H9 (cell line): ENCODE measurements around the gene VMAC. TPM values are rescaled to one million over a fixed set of nuclear protein-coding genes. Genes with fewer than 3 reads are reported as not detected.

Experiments used
- DNase-seq: peaks from one replicate; pipeline ENCODE4 v3.0.0-alpha.2; 2017
- H2AFZ ChIP-seq: one replicate; pipeline ENCODE4 v1.6.1; 2013; ENCODE audit warnings: mild to moderate bottlenecking, low read length, control low read depth, moderate library complexity
- H2AK5ac ChIP-seq: 2 replicates; pipeline ENCODE4 v1.6.1; 2013; ENCODE audit warnings: low read length, control low read depth, mixed read lengths; ENCODE audit not compliant: insufficient read length
- H2BK120ac ChIP-seq: one replicate; pipeline ENCODE4 v1.6.1; 2013; ENCODE audit warnings: low read depth, mild to moderate bottlenecking, low read length, control low read depth, inconsistent platforms; ENCODE audit not compliant: poor library complexity, severe bottlenecking
- H2BK12ac ChIP-seq: 2 replicates; pipeline ENCODE4 v1.6.1; 2013; ENCODE audit warnings: low read length, control low read depth, mixed read lengths, low read depth; ENCODE audit not compliant: insufficient read length
- H2BK15ac ChIP-seq: 2 replicates; pipeline ENCODE4 v1.6.1; 2013; ENCODE audit warnings: low read depth, low read length, control low read depth
- H2BK20ac ChIP-seq: one replicate; pipeline ENCODE4 v1.6.1; 2013; ENCODE audit warnings: low read depth, mild to moderate bottlenecking, low read length, control low read depth, inconsistent platforms; ENCODE audit not compliant: poor library complexity, severe bottlenecking
- H2BK5ac ChIP-seq: 2 replicates; pipeline ENCODE4 v1.6.1; 2013; ENCODE audit warnings: low read length, control low read depth, mixed read lengths; ENCODE audit not compliant: insufficient read length
- H3K14ac ChIP-seq: 2 replicates; pipeline ENCODE4 v1.6.1; 2013; ENCODE audit warnings: low read length, control low read depth; ENCODE audit not compliant: insufficient read depth
- H3K18ac ChIP-seq: 2 replicates; pipeline ENCODE4 v1.6.1; 2013; ENCODE audit warnings: low read depth, mild to moderate bottlenecking, mixed read lengths, low read length, control low read depth; ENCODE audit not compliant: insufficient read length
- H3K23ac ChIP-seq: 2 replicates; pipeline ENCODE4 v1.6.1; 2013; ENCODE audit warnings: low read length, control low read depth, mixed read lengths, low read depth; ENCODE audit not compliant: insufficient read length
- H3K23me2 ChIP-seq: 2 replicates; pipeline ENCODE4 v1.6.1; 2013; ENCODE audit warnings: low read depth, mild to moderate bottlenecking, mixed read lengths, low read length, control low read depth; ENCODE audit not compliant: insufficient read length, poor library complexity, severe bottlenecking
- H3K27ac ChIP-seq: 2 replicates; pipeline ENCODE4 v1.5.1; 2013; ENCODE audit warnings: low read length, control low read depth, mixed read lengths, low read depth; ENCODE audit not compliant: insufficient read length
- H3K27me3 ChIP-seq: 2 replicates; pipeline ENCODE4 v1.6.1; 2013; ENCODE audit warnings: low read length, control low read depth, inconsistent platforms; ENCODE audit not compliant: insufficient read depth
- H3K4ac ChIP-seq: 2 replicates; pipeline ENCODE4 v1.6.1; 2013; ENCODE audit warnings: low read depth, mild to moderate bottlenecking, control low read depth, inconsistent platforms, low read length, moderate library complexity
- H3K4me1 ChIP-seq: 2 replicates; pipeline ENCODE4 v1.6.1; 2013; ENCODE audit warnings: low read length, control low read depth, inconsistent platforms; ENCODE audit not compliant: insufficient read depth
- H3K4me2 ChIP-seq: 2 replicates; pipeline ENCODE4 v1.6.1; 2013; ENCODE audit warnings: low read length, control low read depth, mixed read lengths; ENCODE audit not compliant: insufficient read length, insufficient read depth
- H3K56ac ChIP-seq: 2 replicates; pipeline ENCODE4 v1.6.1; 2013; ENCODE audit warnings: low read depth, mild to moderate bottlenecking, mixed read lengths, low read length, control low read depth; ENCODE audit not compliant: insufficient read length
- H3K79me1 ChIP-seq: 2 replicates; pipeline ENCODE4 v1.6.1; 2013; ENCODE audit warnings: low read depth, mild to moderate bottlenecking, moderate library complexity, low read length, control low read depth, inconsistent platforms; ENCODE audit not compliant: insufficient read depth, poor library complexity, severe bottlenecking
- H3K79me2 ChIP-seq: 2 replicates; pipeline ENCODE4 v1.6.1; 2013; ENCODE audit warnings: low read length, control low read depth, inconsistent platforms; ENCODE audit not compliant: insufficient read depth
- H3K9ac ChIP-seq: 2 replicates; pipeline ENCODE4 v1.6.1; 2013; ENCODE audit warnings: low read length, control low read depth, mixed read lengths; ENCODE audit not compliant: insufficient read length; ENCODE audit errors: extremely low read depth
- H3K9me3 ChIP-seq: one replicate; pipeline ENCODE4 v1.6.1; 2013; ENCODE audit warnings: low read depth, low read length, inconsistent platforms; ENCODE audit not compliant: control insufficient read depth
- H3T11ph ChIP-seq: one replicate; pipeline ENCODE4 v1.6.1; 2013; ENCODE audit warnings: mild to moderate bottlenecking, low read length, control low read depth, inconsistent platforms
- H4K20me1 ChIP-seq: one replicate; pipeline ENCODE4 v1.6.1; 2013; ENCODE audit not compliant: control insufficient read depth, insufficient read length, insufficient read depth
- H4K5ac ChIP-seq: 2 replicates; pipeline ENCODE4 v1.6.1; 2013; ENCODE audit warnings: low read depth, mild to moderate bottlenecking, mixed read lengths, low read length, control low read depth; ENCODE audit not compliant: insufficient read length
- H4K8ac ChIP-seq: replicated peaks from 2 replicates; pipeline ENCODE4 v1.6.1; 2013; ENCODE audit warnings: low read length, control low read depth, mixed read lengths, low read depth; ENCODE audit not compliant: insufficient read length
- H4K91ac ChIP-seq: 2 replicates; pipeline ENCODE4 v1.6.1; 2013; ENCODE audit warnings: low read depth, mild to moderate bottlenecking, moderate library complexity, mixed read lengths, low read length, control low read depth; ENCODE audit not compliant: insufficient read length
- H3K27ac Mint-ChIP-seq, 3 experiments: 2 replicates in 2 of 3; 3 replicates in 1 of 3; pipeline ENCODE4 v1.8.0; 2020 to 2021; ENCODE audit warnings: mixed read lengths in 3 of 3, mild to moderate bottlenecking in 1 of 3, moderate library complexity in 1 of 3
- H3K27me3 Mint-ChIP-seq: 2 replicates; pipeline ENCODE4 v1.8.0; 2021; ENCODE audit warnings: low read depth, mild to moderate bottlenecking, moderate library complexity, mixed read lengths
- H3K36me3 Mint-ChIP-seq, 3 experiments: 2 replicates in 2 of 3; 3 replicates in 1 of 3; pipeline ENCODE4 v1.8.0; 2020 to 2021; ENCODE audit warnings: low read depth in 3 of 3, mixed read lengths in 3 of 3; ENCODE audit not compliant: insufficient read depth in 1 of 3
- H3K4me1 Mint-ChIP-seq, 2 experiments: 2 replicates each; pipeline ENCODE4 v1.8.0; 2020; ENCODE audit warnings: mixed read lengths in 2 of 2
- H3K4me3 Mint-ChIP-seq, 2 experiments: 2 replicates in 1 of 2; 3 replicates in 1 of 2; pipeline ENCODE4 v1.8.0; 2020 to 2021; ENCODE audit warnings: mild to moderate bottlenecking in 2 of 2, mixed read lengths in 2 of 2, moderate library complexity in 1 of 2
- H3K9me3 Mint-ChIP-seq, 2 experiments: 2 replicates in 1 of 2; 3 replicates in 1 of 2; pipeline ENCODE4 v1.8.0; 2020; ENCODE audit warnings: mild to moderate bottlenecking in 2 of 2, mixed read lengths in 2 of 2, moderate library complexity in 1 of 2
- CTCF ChIP-seq: fragments of 200-600 bp; sonication (generic); conservative IDR thresholded peaks from 3 replicates; pipeline ENCODE4 v1.8.0; 2021; ENCODE audit warnings: antibody characterized with exemption, mild to moderate bottlenecking
- WGBS: extraction: QIAGEN DNeasy Blood & Tissue Kit; methylation state at CpG from one replicate; pipeline ENCODE4 v1.1.7; 2013; ENCODE audit warnings: missing lambda C conversion rate, low lambda C conversion rate, mixed read lengths; ENCODE audit not compliant: insufficient read length; ENCODE audit errors: extremely low coverage; 5-methylcytosine and 5-hydroxymethylcytosine counted together
- total RNA-seq: library from RNA; stranded (reverse); gene quantifications from 2 replicates; pipeline ENCODE4 v1.2.1, GENCODE V29; 2021

VMAC gene
- total RNA-seq, 1 experiment from 2014 or later, result 2.2 TPM

DNA sequence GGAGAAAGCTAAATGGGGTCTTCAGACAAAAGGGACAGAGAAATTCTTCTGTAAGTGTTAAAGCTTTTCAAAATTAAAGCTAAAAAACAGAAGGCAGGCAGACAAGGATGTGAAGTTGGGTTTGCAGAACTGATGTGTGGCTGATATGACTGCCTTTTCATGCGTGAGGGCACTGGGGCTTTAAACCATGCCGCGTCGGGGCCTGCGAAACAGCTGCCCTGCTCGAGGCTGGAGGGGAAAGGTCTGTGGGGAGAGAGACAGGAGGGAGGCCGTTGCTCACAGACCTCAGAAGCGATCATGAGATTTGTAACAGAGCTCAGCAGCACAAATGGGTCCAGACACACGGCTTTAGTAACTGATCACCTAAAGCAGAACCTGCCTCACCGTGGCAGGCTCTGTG, 32.9 kb downstream of the VMAC start:
- Mint-ChIP-seq H3K4me1 (peaks cover 0 to 9% of the 10 kb centered on the region in 2 experiments; a peak in 1 of 4 replicates), H3K4me3 (no peak overlapping the region; a peak in 1 of 5 replicates), H3K36me3 (peaks cover 7 to 62% (median 54%) of the 10 kb centered on the region in 3 experiments; a peak in 6 of 7 replicates), H3K27ac (peak overlapping the region; percentile 58 to 89 (median 68); a peak in 5 of 7 replicates), H3K9me3 (no peaks in the 10 kb centered on the region), H3K27me3 (no peaks in the 10 kb centered on the region; the same call in 1 of the 2 replicates)
- no peak overlapping the region for H2BK15ac ChIP-seq
- no peak overlapping the region for H3K14ac ChIP-seq
- H3T11ph ChIP-seq, result no peak overlapping the region
- H3K4me1 ChIP-seq, result no peaks in the 10 kb centered on the region
- no CpG with 5 or more reads among the region's 10 CpGs for WGBS
- no peak overlapping the region for H2BK20ac ChIP-seq
- no peak overlapping the region for H3K23ac ChIP-seq
- H3K4ac ChIP-seq, result no peak overlapping the region
- no peak overlapping the region for H2BK120ac ChIP-seq
- peaks cover 2% of the 10 kb centered on the region for H3K79me1 ChIP-seq
- no peak overlapping the region for H4K5ac ChIP-seq
- no peak overlapping the region for H4K91ac ChIP-seq
- H2AFZ ChIP-seq, result no peak overlapping the region
- H2AK5ac ChIP-seq, result no peak overlapping the region
- no peak for TF ChIP-seq CTCF
- H3K9ac ChIP-seq, result no peak overlapping the region
- no peak overlapping the region for H2BK5ac ChIP-seq
- no peak overlapping the region for H4K8ac ChIP-seq
- no peak overlapping the region for H3K56ac ChIP-seq
- no peak overlapping the region for H3K27ac ChIP-seq
- H2BK12ac ChIP-seq, result no peak overlapping the region
- no peak overlapping the region for H3K4me2 ChIP-seq
- H3K18ac ChIP-seq, result no peak overlapping the region
- no peaks in the 10 kb centered on the region for H3K9me3 ChIP-seq
- H3K23me2 ChIP-seq, result no peaks in the 10 kb centered on the region
- no peaks in the 10 kb centered on the region for H4K20me1 ChIP-seq
- no peaks in the 10 kb centered on the region for H3K27me3 ChIP-seq
- no peaks in the 10 kb centered on the region; the same call in 1 of the 2 replicates for H3K79me2 ChIP-seq
- no peak for DNase-seq
